K562 (cell line): ENCODE data around the gene COMMD1. TPM values are rescaled to one million over a fixed set of nuclear protein-coding genes. Genes with fewer than 3 reads are reported as not detected.

Source experiments
- ATAC-seq: fragments of 200-7000 bp; cut with Tn5 transposase; 3 replicates; pipeline ENCODE4 v1.9.1; 2020; ENCODE audit warnings: moderate library complexity
- BruUV-seq: library from RNA; stranded (reverse); fragments of 400-500 nt; replicated peaks from 2 replicates; lab custom pipeline; 2021; lab: Mats Ljungman, UMichigan
- CTCF ChIA-PET: fragments of 300-600 bp; formaldehyde crosslinking; extraction: SDS; loops from one replicate; lab custom pipeline; 2021; ENCODE audit warnings: low intra/inter-chr PET ratio; lab: Yijun Ruan, JAX
- POLR2A ChIA-PET: fragments of 300-600, 350-650 bp; sonication (Branson Sonifier 250); formaldehyde crosslinking; extraction: SDS; loops from one replicate; lab custom pipeline; 2021; ENCODE audit warnings: antibody characterized with exemption, inconsistent platforms; lab: Yijun Ruan, JAX
- DNase-seq, 4 experiments: peaks; one replicate each; pipeline versions ENCODE4 v3.0.0 to v3.0.0-alpha.2; 2011 to 2018; ENCODE audit warnings: low spot score in 3 of 4, mixed read lengths in 3 of 4; ENCODE audit errors: extremely low read depth in 1 of 4
- FAIRE-seq: peaks from 2 replicates; lab custom pipeline; 2011; peaks lifted over from hg19 to GRCh38; lab: Jason Lieb, UNC
- H2AFZ ChIP-seq: 2 replicates; pipeline ENCODE4 v1.6.0; 2011; ENCODE audit warnings: low read depth, low read length, control low read depth, inconsistent platforms
- H3K27ac ChIP-seq: fragments of 200-600 bp; 3 replicates; pipeline ENCODE4 v1.8.0; 2011; ENCODE audit warnings: low read depth, mild to moderate bottlenecking, control low read depth, inconsistent platforms, low read length, moderate library complexity, mixed read lengths; ENCODE audit errors: extremely low read depth
- H3K27me3 ChIP-seq, 2 experiments: fragments of 300-600 bp in 1 of 2; 2 replicates in 1 of 2; 3 replicates in 1 of 2; pipeline versions ENCODE4 v1.6.0 to v1.8.0; 2011; ENCODE audit warnings: inconsistent platforms in 2 of 2, low read length in 2 of 2, mild to moderate bottlenecking in 1 of 2, mixed read lengths in 1 of 2, moderate library complexity in 1 of 2; ENCODE audit not compliant: control insufficient read depth in 2 of 2, insufficient read depth in 2 of 2
- H3K36me3 ChIP-seq: fragments of 300-600 bp; 3 replicates; pipeline ENCODE4 v1.8.0; 2011; ENCODE audit warnings: mild to moderate bottlenecking, low read length, inconsistent platforms; ENCODE audit not compliant: control insufficient read depth, insufficient read depth
- H3K4me1 ChIP-seq, 2 experiments: fragments of 200-600 bp in 1 of 2; replicated peaks in 1 of 2; 2 replicates in 1 of 2; 3 replicates in 1 of 2; pipeline versions ENCODE4 v1.5.1 to v1.8.0; 2011; ENCODE audit warnings: inconsistent platforms in 2 of 2, low read length in 2 of 2, mild to moderate bottlenecking in 1 of 2, mixed read lengths in 1 of 2, moderate library complexity in 1 of 2; ENCODE audit not compliant: control insufficient read depth in 2 of 2, insufficient read depth in 2 of 2
- H3K4me2 ChIP-seq: 2 replicates; pipeline ENCODE4 v1.6.1; 2011; ENCODE audit warnings: low read length, control low read depth, inconsistent platforms, mixed read lengths; ENCODE audit not compliant: insufficient read depth
- H3K4me3 ChIP-seq: fragments of 200-600 bp; sonication (generic), shearing (Covaris generic); 2 replicates; pipeline ENCODE4 v1.5.1; 2016; ENCODE audit warnings: control low read depth, inconsistent platforms
- H3K79me2 ChIP-seq: fragments of 200-600 bp; 3 replicates; pipeline ENCODE4 v1.8.0; 2011; ENCODE audit warnings: low read length, inconsistent platforms; ENCODE audit not compliant: control insufficient read depth, insufficient read depth
- H3K9ac ChIP-seq, 2 experiments: 2 replicates each; pipeline versions ENCODE4 v1.6.0 to v1.6.1; 2011; ENCODE audit warnings: low read depth in 2 of 2, low read length in 2 of 2, control low read depth in 1 of 2, inconsistent platforms in 1 of 2, mild to moderate bottlenecking in 1 of 2, mixed read lengths in 1 of 2; ENCODE audit not compliant: insufficient read depth in 1 of 2
- H3K9me1 ChIP-seq: one replicate; pipeline ENCODE4 v1.6.0; 2011; ENCODE audit warnings: inconsistent platforms, mild to moderate bottlenecking, low read length, moderate library complexity; ENCODE audit not compliant: control insufficient read depth, insufficient read depth
- H3K9me3 ChIP-seq: replicated peaks from 2 replicates; pipeline ENCODE4 v1.5.1; 2011; ENCODE audit warnings: low read depth, low read length, inconsistent platforms; ENCODE audit not compliant: control insufficient read depth, insufficient read depth
- H4K20me1 ChIP-seq: replicated peaks from 2 replicates; pipeline ENCODE4 v1.6.1; 2011; ENCODE audit warnings: low read length, inconsistent platforms, mixed read lengths; ENCODE audit not compliant: control insufficient read depth, insufficient read depth
- ARID1B ChIP-seq: fragments of 450-650 bp; IDR thresholded peaks from 2 replicates; pipeline ENCODE4 v1.6.1; 2016; ENCODE audit warnings: antibody characterized with exemption, mild to moderate bottlenecking, inconsistent platforms
- CSDE1 ChIP-seq, 2 experiments: fragments of 450-650 bp; IDR thresholded peaks; 2 replicates each; pipeline ENCODE4 v1.6.1; 2016; ENCODE audit warnings: mild to moderate bottlenecking in 1 of 2
- FOXM1 ChIP-seq, 2 experiments: fragments of 450-650 bp in 1 of 2; sonication (generic) in 1 of 2; formaldehyde crosslinking in 1 of 2; IDR thresholded peaks; 2 replicates each; pipeline versions ENCODE4 v1.6.1 to v1.9.0; 2017 to 2022; ENCODE audit warnings: low read depth in 2 of 2, mild to moderate bottlenecking in 2 of 2, missing genetic modification reagents in 1 of 2, moderate library complexity in 1 of 2
- ILF3 ChIP-seq: fragments of 450-650 bp; IDR thresholded peaks from 2 replicates; pipeline ENCODE4 v1.6.1; 2018; ENCODE audit warnings: antibody characterized with exemption, mild to moderate bottlenecking, moderate library complexity, borderline replicate concordance
- MCM2 ChIP-seq: fragments of 450-650 bp; IDR thresholded peaks from 2 replicates; pipeline ENCODE4 v1.6.1; 2017; ENCODE audit warnings: low read depth, mild to moderate bottlenecking
- NFXL1 ChIP-seq: fragments of 450-650 bp; formaldehyde crosslinking; IDR thresholded peaks from 2 replicates; pipeline ENCODE4 v1.4.0; 2021; ENCODE audit warnings: mild to moderate bottlenecking
- PBX2 ChIP-seq, 2 experiments: IDR thresholded peaks in 1 of 2; conservative IDR thresholded peaks in 1 of 2; 2 replicates each; pipeline ENCODE4 v1.6.1; 2016; ENCODE audit warnings: low read depth in 2 of 2, mild to moderate bottlenecking in 1 of 2, missing compliant biosample characterization in 1 of 2, missing genetic modification characterization in 1 of 2, moderate library complexity in 1 of 2
- SFPQ ChIP-seq: fragments of 200-400 bp; formaldehyde crosslinking; IDR thresholded peaks from 2 replicates; pipeline ENCODE4 v1.6.1; 2017; ENCODE audit warnings: mild to moderate bottlenecking, low read depth, low read length, moderate library complexity
- THAP7 ChIP-seq: fragments of 250-450 bp; sonication (Bioruptor Pico); IDR thresholded peaks from 2 replicates; pipeline ENCODE4 v1.5.0; 2021
- ZNF124 ChIP-seq: sonication (generic); formaldehyde crosslinking; IDR thresholded peaks from 2 replicates; pipeline ENCODE4 v1.8.1; 2022; ENCODE audit warnings: missing genetic modification reagents
- WGBS: fragments of 100-300 bp; shearing (Covaris generic); methylation state at CpG from one replicate; pipeline ENCODE4 v1.1.6; 2016; ENCODE audit warnings: low coverage, mixed read lengths; ENCODE audit not compliant: insufficient coverage; ENCODE audit errors: missing lambda C conversion rate; 5-methylcytosine and 5-hydroxymethylcytosine counted together
- in situ Hi-C: fragments of 300-500 bp; cut with MboI; formaldehyde crosslinking; loops from 4 replicates; pipeline ENCODE4 v1.15.0; 2018; ENCODE audit warnings: inconsistent platforms, mixed read lengths
- intact Hi-C: fragments of 100-400 bp; cut with micrococcal nuclease; formaldehyde crosslinking; loops from 2 replicates; pipeline ENCODE4 v1.14.2; 2022
- polyA plus RNA-seq, 8 experiments: library from polyadenylated mRNA; depleted of rRNA in 4 of 8; stranded (reverse) in 5 of 8; unstranded in 3 of 8; fragments of >200 nt; fragmentation: Nextera tagmentation in 2 of 8; fragmentation: Illumina TruSeq in 1 of 8; extraction: Ambion mirVana in 2 of 8; extraction: Trizol in 1 of 8; gene quantifications; 2 replicates each; pipeline versions ENCODE4 v1.2.1 to v1.2.3, GENCODE V29; 2011 to 2014; ENCODE audit warnings: inconsistent platforms in 1 of 8, missing spikeins in 1 of 8
- total RNA-seq, 7 experiments: library from RNA; depleted of rRNA in 6 of 7; stranded (reverse); fragments of >200 nt in 6 of 7; fragmentation: Illumina TruSeq in 2 of 7; extraction: Trizol in 2 of 7; gene quantifications; 2 replicates each; pipeline versions ENCODE4 v1.2.1 to v1.2.3, GENCODE V29; 2011 to 2021; ENCODE audit warnings: low replicate concordance in 1 of 7
- TF ChIP-seq, protein P1 (sequence below): fragments of 450-650 bp; IDR thresholded peaks from 2 replicates; pipeline ENCODE4 v1.6.1; 2016; ENCODE audit warnings: mild to moderate bottlenecking
- TF ChIP-seq, protein P2 (sequence below): fragments of 450-650 bp; formaldehyde crosslinking; IDR thresholded peaks from 2 replicates; pipeline ENCODE4 v1.4.0; 2022; ENCODE audit warnings: missing genetic modification characterization

Gene COMMD1
- total and polyA plus RNA-seq, 9 of the 15 experiments (the other 6 are each of a cell fraction or from before 2014, with no cell fraction given) = 14.4 to 77.0 (median 21.4) TPM

DNA sequence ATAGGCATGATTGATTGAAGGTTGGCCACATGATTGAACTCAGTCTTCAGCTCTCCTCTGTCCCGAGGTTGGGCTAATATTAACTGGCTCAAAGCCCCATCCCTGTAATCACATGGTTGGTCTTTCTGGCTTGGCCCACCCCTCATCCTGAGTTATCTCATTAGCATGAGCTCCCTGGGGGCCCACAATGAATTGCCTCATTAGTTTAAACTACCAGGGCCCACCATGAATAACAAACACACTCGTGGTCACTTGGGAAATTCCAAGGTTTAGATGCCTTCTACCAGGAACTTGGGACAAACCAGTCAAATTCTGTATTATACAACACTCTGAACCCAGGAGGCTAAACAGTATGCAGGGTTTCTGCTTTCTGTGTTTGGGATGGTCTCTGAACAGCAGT, 168.8 kb downstream of the COMMD1 start:
- no peak for ATAC-seq
- POLR2A ChIA-PET = no interaction called here
- CTCF ChIA-PET = no interaction called here
- Histone ChIP-seq H3K4me2 (no peak overlapping the region), H3K4me1 (no peaks in the 10 kb centered on the region), H3K27me3 (no peaks in the 10 kb centered on the region; a peak in 1 of 5 replicates), H3K9me1 (no peaks in the 10 kb centered on the region), H2AFZ (no peak overlapping the region), H3K36me3 (no peaks in the 10 kb centered on the region), H3K27ac (no peak overlapping the region), H4K20me1 (no peaks in the 10 kb centered on the region), H3K9me3 (peaks cover 4% of the 10 kb centered on the region; the same call in 1 of the 2 replicates), H3K4me3 (no peak overlapping the region), H3K9ac (no peak overlapping the region), H3K79me2 (no peaks in the 10 kb centered on the region)
- 27% methylated on average over 2 of the region's 2 CpGs for WGBS
- FAIRE-seq = no peak
- intact Hi-C loops (no loop called here), in situ Hi-C loops (no loop called here)
- no TSS peak for BruUV-seq
- DNase-seq = no peak
- TF ChIP-seq ILF3 (no peak), THAP7 (CRISPR knock-in tag) (no peak), FOXM1 (IDR thresholded peaks at IDR 0.05; ENCODE audit: low read depth) (no peak), FOXM1 (CRISPR knock-in tag; IDR thresholded peaks at IDR 0.05; ENCODE audit: low read depth) (no peak), ARID1B (no peak), CSDE1 (IDR thresholded peaks at IDR 0.05) (no peak), MCM2 (no peak), NFXL1 (CRISPR knock-in tag) (no peak), ZNF124 (CRISPR knock-in tag) (no peak), PBX2 (CRISPR knock-in tag; IDR thresholded peaks at IDR 0.05; ENCODE audit: low read depth) (no peak), PBX2 (tag; conservative IDR thresholded peaks at IDR 0.05; ENCODE audit: low read depth) (no peak), SFPQ (no peak)
- TF ChIP-seq, protein P1, sequence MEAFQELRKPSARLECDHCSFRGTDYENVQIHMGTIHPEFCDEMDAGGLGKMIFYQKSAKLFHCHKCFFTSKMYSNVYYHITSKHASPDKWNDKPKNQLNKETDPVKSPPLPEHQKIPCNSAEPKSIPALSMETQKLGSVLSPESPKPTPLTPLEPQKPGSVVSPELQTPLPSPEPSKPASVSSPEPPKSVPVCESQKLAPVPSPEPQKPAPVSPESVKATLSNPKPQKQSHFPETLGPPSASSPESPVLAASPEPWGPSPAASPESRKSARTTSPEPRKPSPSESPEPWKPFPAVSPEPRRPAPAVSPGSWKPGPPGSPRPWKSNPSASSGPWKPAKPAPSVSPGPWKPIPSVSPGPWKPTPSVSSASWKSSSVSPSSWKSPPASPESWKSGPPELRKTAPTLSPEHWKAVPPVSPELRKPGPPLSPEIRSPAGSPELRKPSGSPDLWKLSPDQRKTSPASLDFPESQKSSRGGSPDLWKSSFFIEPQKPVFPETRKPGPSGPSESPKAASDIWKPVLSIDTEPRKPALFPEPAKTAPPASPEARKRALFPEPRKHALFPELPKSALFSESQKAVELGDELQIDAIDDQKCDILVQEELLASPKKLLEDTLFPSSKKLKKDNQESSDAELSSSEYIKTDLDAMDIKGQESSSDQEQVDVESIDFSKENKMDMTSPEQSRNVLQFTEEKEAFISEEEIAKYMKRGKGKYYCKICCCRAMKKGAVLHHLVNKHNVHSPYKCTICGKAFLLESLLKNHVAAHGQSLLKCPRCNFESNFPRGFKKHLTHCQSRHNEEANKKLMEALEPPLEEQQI = no peak
- TF ChIP-seq, protein P2, sequence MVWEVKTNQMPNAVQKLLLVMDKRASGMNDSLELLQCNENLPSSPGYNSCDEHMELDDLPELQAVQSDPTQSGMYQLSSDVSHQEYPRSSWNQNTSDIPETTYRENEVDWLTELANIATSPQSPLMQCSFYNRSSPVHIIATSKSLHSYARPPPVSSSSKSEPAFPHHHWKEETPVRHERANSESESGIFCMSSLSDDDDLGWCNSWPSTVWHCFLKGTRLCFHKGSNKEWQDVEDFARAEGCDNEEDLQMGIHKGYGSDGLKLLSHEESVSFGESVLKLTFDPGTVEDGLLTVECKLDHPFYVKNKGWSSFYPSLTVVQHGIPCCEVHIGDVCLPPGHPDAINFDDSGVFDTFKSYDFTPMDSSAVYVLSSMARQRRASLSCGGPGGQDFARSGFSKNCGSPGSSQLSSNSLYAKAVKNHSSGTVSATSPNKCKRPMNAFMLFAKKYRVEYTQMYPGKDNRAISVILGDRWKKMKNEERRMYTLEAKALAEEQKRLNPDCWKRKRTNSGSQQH (CRISPR knock-in tag) = no peak
